GM21717 (cell line): ENCODE results near the gene PGR.
"Not testable (repeated sequence)": the region's sequence is repeated elsewhere in the genome, so short reads cannot be mapped to it uniquely, and the experiment has no call there.

Experiments used
- ATAC-seq: cut with Tn5 transposase; IDR thresholded peaks from one replicate; pipeline ENCODE4 v1.9.1; 2021; ENCODE audit warnings: mild to moderate bottlenecking, moderate library complexity; ENCODE audit not compliant: unreplicated experiment

The PGR gene

GRCh38 chr11:101082813-101083212 lies 46.8 kb downstream of the PGR start:
- no peak for ATAC-seq

GRCh38 chr11:101063706-101064105 lies 65.9 kb downstream of the PGR start:
- ATAC-seq, result no peak

GRCh38 chr11:101061606-101062005 lies 68.0 kb downstream of the PGR start:
- no peak for ATAC-seq

- no peak for ATAC-seq
Observed at GRCh38 chr11:101059331-101059730, 70.3 kb downstream of the PGR start.

GRCh38 chr11:101053492-101053891 lies 76.1 kb downstream of the PGR start:
- ATAC-seq, result no peak

GRCh38 chr11:101051677-101052076 lies 77.9 kb downstream of the PGR start:
- ATAC-seq, result no peak

GRCh38 chr11:101049813-101050212 lies 79.8 kb downstream of the PGR start:
- ATAC-seq, result no peak

- no peak for ATAC-seq
Observed at GRCh38 chr11:101049123-101049522, 80.5 kb downstream of the PGR start.

- no peak for ATAC-seq
Observed at GRCh38 chr11:101048479-101048878, 81.1 kb downstream of the PGR start.

GRCh38 chr11:101046947-101047346 lies 82.7 kb downstream of the PGR start:
- ATAC-seq, result no peak

- ATAC-seq, result no peak
Observed at GRCh38 chr11:101045415-101045814, 84.2 kb downstream of the PGR start.

- ATAC-seq, result no peak
Observed at GRCh38 chr11:101043940-101044339, 85.7 kb downstream of the PGR start.

- no peak for ATAC-seq
Observed at GRCh38 chr11:101035872-101036271, 93.7 kb downstream of the PGR start.

- ATAC-seq, result no peak
Observed at GRCh38 chr11:101034076-101034475, 95.5 kb downstream of the PGR start.

- no peak for ATAC-seq
Observed at GRCh38 chr11:101032991-101033390, 96.6 kb downstream of the PGR start.

GRCh38 chr11:101031713-101032112 lies 97.9 kb downstream of the PGR start:
- no peak for ATAC-seq

- peak; percentile 72 for ATAC-seq
Observed at GRCh38 chr11:101030692-101031091, 98.9 kb downstream of the PGR start.

GRCh38 chr11:101030015-101030414 lies 99.6 kb downstream of the PGR start:
- no peak for ATAC-seq

- no peak for ATAC-seq
Observed at GRCh38 chr11:101028644-101029043, 101.0 kb downstream of the PGR start.

GRCh38 chr11:101022256-101022655 lies 107.4 kb downstream of the PGR start:
- no peak for ATAC-seq

- no peak for ATAC-seq
Observed at GRCh38 chr11:101019870-101020269, 109.7 kb downstream of the PGR start.

GRCh38 chr11:101014600-101015285 lies 114.9 kb downstream of the PGR start:
- ATAC-seq, result no peak

- ATAC-seq, result not testable (repeated sequence)
Observed at GRCh38 chr11:101013702-101014101, 115.9 kb downstream of the PGR start.
